ENCODE results near the gene EYA4.

EYA4 gene, protein sequence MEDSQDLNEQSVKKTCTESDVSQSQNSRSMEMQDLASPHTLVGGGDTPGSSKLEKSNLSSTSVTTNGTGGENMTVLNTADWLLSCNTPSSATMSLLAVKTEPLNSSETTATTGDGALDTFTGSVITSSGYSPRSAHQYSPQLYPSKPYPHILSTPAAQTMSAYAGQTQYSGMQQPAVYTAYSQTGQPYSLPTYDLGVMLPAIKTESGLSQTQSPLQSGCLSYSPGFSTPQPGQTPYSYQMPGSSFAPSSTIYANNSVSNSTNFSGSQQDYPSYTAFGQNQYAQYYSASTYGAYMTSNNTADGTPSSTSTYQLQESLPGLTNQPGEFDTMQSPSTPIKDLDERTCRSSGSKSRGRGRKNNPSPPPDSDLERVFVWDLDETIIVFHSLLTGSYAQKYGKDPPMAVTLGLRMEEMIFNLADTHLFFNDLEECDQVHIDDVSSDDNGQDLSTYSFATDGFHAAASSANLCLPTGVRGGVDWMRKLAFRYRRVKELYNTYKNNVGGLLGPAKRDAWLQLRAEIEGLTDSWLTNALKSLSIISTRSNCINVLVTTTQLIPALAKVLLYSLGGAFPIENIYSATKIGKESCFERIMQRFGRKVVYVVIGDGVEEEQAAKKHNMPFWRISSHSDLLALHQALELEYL

GRCh38 chr6:133241086-133241900 lies at the start of gene EYA4:
TSS of gene EYA4 (plus strand) at chr6:133241357. CDS start at chr6:133274781, 33,424 bp downstream.
- ATAC-seq: no peak
- peak within 1 kb of the TSS; percentile 78 for H3K4me3 Mint-ChIP-seq
- H3K9me3 Mint-ChIP-seq: no peaks in the 10 kb centered on the region
- no peak within 1 kb of the TSS for H3K27ac Mint-ChIP-seq
- no peaks in the 10 kb centered on the region for H3K36me3 Mint-ChIP-seq
- peaks cover 43% of the 10 kb centered on the region for H3K27me3 Mint-ChIP-seq
- H3K4me1 Mint-ChIP-seq: peaks cover 23% of the 10 kb centered on the region

GRCh38 chr6:133193396-133193795 lies 47.8 kb upstream of the EYA4 start:
- H3K4me1 Mint-ChIP-seq: no peaks in the 10 kb centered on the region
- H3K27me3 Mint-ChIP-seq: no peaks in the 10 kb centered on the region
- ATAC-seq: no peak
- no peak overlapping the region for H3K4me3 Mint-ChIP-seq
- no peaks in the 10 kb centered on the region for H3K36me3 Mint-ChIP-seq
- no peak overlapping the region for H3K27ac Mint-ChIP-seq
- H3K9me3 Mint-ChIP-seq: peaks cover 7% of the 10 kb centered on the region

GRCh38 chr6:133198725-133199124 lies 42.4 kb upstream of the EYA4 start:
- Mint-ChIP-seq H3K27me3 (no peaks in the 10 kb centered on the region), H3K4me3 (no peak overlapping the region), H3K4me1 (no peaks in the 10 kb centered on the region), H3K36me3 (no peaks in the 10 kb centered on the region), H3K9me3 (peaks cover 4% of the 10 kb centered on the region), H3K27ac (no peak overlapping the region)
- no peak for ATAC-seq

GRCh38 chr6:133201231-133201630 lies 39.9 kb upstream of the EYA4 start:
- no peaks in the 10 kb centered on the region for H3K27me3 Mint-ChIP-seq
- no peaks in the 10 kb centered on the region for H3K9me3 Mint-ChIP-seq
- no peak overlapping the region for H3K4me3 Mint-ChIP-seq
- ATAC-seq: no peak
- no peaks in the 10 kb centered on the region for H3K4me1 Mint-ChIP-seq
- H3K36me3 Mint-ChIP-seq: no peaks in the 10 kb centered on the region
- H3K27ac Mint-ChIP-seq: no peak overlapping the region

DNA sequence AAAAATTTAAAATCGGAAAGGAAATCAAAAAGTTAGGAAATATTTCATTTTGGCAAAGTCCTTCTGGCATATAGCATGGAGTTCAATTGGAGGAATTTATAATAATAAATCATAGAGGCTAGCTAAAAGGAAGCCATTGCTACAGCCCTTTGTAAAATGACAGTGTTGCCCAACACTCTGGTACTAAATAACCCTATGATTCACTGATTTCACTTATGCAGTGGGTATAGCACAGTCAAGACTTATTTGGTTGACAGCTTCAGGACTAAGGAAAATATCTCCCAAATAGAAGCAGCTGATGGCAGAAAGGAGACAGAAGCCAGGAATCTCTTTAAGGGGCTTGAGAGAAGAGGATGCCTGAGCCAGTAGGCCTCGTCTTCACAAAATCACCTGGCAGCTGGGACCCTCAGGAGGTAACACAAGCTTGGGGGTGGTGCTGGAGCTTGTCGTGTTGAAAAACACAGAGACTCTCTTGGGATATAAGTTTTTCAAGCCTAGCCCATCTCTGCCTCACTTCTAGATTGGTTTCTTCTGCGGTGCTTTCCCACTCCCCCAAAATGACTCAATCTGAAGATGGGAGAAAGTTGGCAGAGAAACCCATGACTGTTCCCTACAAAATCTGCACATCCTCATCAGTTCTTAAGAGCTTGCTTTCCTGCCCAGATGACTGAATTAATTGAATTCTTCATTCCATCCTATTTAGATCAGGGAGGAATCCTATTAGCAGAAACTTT lies 38.4 kb upstream of the EYA4 start:
- no peaks in the 10 kb centered on the region for H3K36me3 Mint-ChIP-seq
- H3K27ac Mint-ChIP-seq: no peak overlapping the region
- ATAC-seq: no peak
- H3K4me3 Mint-ChIP-seq: no peak overlapping the region
- no peaks in the 10 kb centered on the region for H3K9me3 Mint-ChIP-seq
- no peaks in the 10 kb centered on the region for H3K4me1 Mint-ChIP-seq
- no peaks in the 10 kb centered on the region for H3K27me3 Mint-ChIP-seq

GRCh38 chr6:133203344-133203697 lies 37.8 kb upstream of the EYA4 start:
- Mint-ChIP-seq H3K4me1 (no peaks in the 10 kb centered on the region), H3K27ac (no peak overlapping the region), H3K36me3 (no peaks in the 10 kb centered on the region), H3K4me3 (no peak overlapping the region), H3K9me3 (no peaks in the 10 kb centered on the region), H3K27me3 (no peaks in the 10 kb centered on the region)
- ATAC-seq: peak; percentile 32

DNA sequence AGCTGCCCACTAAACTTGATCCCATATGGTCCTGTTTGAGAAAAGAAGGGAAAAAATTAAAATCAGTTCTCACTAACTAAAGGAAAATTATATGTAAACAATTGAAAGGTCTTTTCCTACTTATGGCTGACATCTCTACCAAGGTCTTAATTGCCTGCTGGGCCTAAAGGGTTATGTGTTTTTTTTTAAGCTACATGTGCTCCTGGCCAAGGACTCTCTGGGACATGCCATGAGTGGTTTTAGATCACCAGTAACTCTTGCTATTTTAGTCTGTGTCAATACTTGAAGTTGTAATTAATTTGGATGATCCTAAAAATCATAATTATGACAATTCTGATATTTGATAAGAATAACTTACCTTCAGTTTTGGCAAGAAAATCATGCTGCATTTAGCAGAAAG lies 35.9 kb upstream of the EYA4 start:
- Mint-ChIP-seq H3K9me3 (peaks cover 9% of the 10 kb centered on the region), H3K36me3 (no peaks in the 10 kb centered on the region), H3K4me1 (no peaks in the 10 kb centered on the region), H3K27ac (no peak overlapping the region), H3K27me3 (no peaks in the 10 kb centered on the region), H3K4me3 (no peak overlapping the region)
- ATAC-seq: no peak

- no peaks in the 10 kb centered on the region for H3K36me3 Mint-ChIP-seq
- peaks cover 9% of the 10 kb centered on the region for H3K9me3 Mint-ChIP-seq
- no peak for ATAC-seq
- no peak overlapping the region for H3K4me3 Mint-ChIP-seq
- no peaks in the 10 kb centered on the region for H3K27me3 Mint-ChIP-seq
- no peak overlapping the region for H3K27ac Mint-ChIP-seq
- H3K4me1 Mint-ChIP-seq: no peaks in the 10 kb centered on the region
Measured at GRCh38 chr6:133206942-133207341, 34.2 kb upstream of the EYA4 start.

DNA sequence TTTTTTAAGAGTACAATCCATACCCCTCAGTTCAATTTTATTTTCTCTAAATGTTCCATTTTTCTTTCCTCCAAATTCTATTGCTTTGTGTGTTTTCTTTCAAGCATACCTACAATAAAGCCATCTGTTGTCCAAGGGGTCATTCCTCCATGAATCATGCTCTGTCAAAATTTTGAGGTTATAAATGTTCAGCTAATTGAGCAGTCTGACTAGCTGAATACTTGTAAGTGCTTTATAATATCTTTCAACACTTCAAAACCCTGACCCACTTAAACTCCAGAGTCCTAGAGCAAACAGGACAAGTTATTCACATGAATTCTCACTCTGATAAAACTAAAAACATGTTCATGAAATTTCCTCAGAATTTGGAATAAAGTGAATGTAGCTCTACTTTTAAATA lies 33.4 kb upstream of the EYA4 start:
- H3K36me3 Mint-ChIP-seq: no peaks in the 10 kb centered on the region
- H3K27me3 Mint-ChIP-seq: no peaks in the 10 kb centered on the region
- H3K9me3 Mint-ChIP-seq: peaks cover 9% of the 10 kb centered on the region
- no peak overlapping the region for H3K4me3 Mint-ChIP-seq
- ATAC-seq: no peak
- no peaks in the 10 kb centered on the region for H3K4me1 Mint-ChIP-seq
- no peak overlapping the region for H3K27ac Mint-ChIP-seq

DNA sequence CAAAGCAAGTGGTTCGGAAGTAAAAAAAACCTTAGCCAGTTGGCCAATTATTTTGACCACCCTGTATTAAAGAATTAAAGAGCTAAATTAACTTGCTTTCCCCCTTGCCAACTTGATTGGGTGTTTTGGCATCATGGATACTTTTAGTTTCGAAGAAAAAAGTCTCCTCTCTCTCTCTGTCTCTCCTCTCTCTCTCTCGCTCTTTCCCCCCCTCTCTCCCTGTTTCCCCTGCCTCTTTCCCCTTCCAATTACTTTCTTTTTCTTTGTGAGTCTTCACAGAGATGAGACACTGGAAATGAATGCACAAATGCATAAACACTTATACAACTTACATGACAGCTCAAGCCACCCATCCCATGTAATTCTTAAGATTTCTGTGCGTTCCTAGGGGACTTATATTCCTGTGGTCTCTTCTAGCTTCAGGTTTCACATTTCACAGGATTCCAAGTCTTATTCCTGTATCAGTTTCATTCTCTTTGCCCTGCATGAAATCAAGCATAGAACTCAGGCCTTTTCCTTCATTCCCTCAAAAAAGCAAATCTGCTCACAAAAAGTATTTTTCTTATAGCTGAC lies 32.9 kb upstream of the EYA4 start:
- H3K4me3 Mint-ChIP-seq: no peak overlapping the region
- H3K27me3 Mint-ChIP-seq: no peaks in the 10 kb centered on the region
- no peaks in the 10 kb centered on the region for H3K36me3 Mint-ChIP-seq
- peaks cover 9% of the 10 kb centered on the region for H3K9me3 Mint-ChIP-seq
- no peaks in the 10 kb centered on the region for H3K4me1 Mint-ChIP-seq
- no peak for ATAC-seq
- no peak overlapping the region for H3K27ac Mint-ChIP-seq

- Mint-ChIP-seq H3K27ac (no peak overlapping the region), H3K36me3 (no peaks in the 10 kb centered on the region), H3K4me1 (no peaks in the 10 kb centered on the region), H3K27me3 (no peaks in the 10 kb centered on the region), H3K9me3 (peaks cover 8% of the 10 kb centered on the region), H3K4me3 (no peak overlapping the region)
- ATAC-seq: no peak
Measured at GRCh38 chr6:133214267-133214666, 26.9 kb upstream of the EYA4 start.

DNA sequence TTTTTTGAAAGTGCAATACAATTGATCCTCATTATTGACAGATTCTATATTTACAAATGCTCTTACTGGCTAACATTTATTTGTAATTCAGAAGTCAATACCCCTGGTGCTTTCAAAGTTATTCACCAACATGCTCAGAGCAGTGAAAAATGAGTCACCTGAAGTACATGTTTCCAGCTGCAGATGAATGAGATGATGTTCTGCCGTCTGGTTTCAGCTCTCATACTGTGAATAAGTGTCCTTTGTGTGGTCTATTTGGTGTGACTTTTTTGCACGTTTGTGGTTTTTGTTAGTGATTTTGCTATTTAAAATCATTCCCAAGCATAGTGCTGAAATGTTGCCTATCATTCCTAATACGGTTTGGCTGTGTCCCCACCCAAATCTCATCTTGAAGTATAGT lies 22.3 kb upstream of the EYA4 start:
- peaks cover 2% of the 10 kb centered on the region for H3K9me3 Mint-ChIP-seq

GRCh38 chr6:133223452-133224029 lies 17.6 kb upstream of the EYA4 start:
- H3K4me1 Mint-ChIP-seq: no peaks in the 10 kb centered on the region
- H3K27me3 Mint-ChIP-seq: no peaks in the 10 kb centered on the region
- H3K9me3 Mint-ChIP-seq: peaks cover 2% of the 10 kb centered on the region
- H3K36me3 Mint-ChIP-seq: no peaks in the 10 kb centered on the region
- H3K4me3 Mint-ChIP-seq: no peak overlapping the region
- no peak for ATAC-seq
- H3K27ac Mint-ChIP-seq: no peak overlapping the region

More for the DNA sequence above, 22.3 kb upstream of the EYA4 start:
- Mint-ChIP-seq H3K4me1 (no peaks in the 10 kb centered on the region), H3K27me3 (no peaks in the 10 kb centered on the region), H3K36me3 (no peaks in the 10 kb centered on the region), H3K27ac (no peak overlapping the region), H3K4me3 (no peak overlapping the region)
- no peak for ATAC-seq

DNA sequence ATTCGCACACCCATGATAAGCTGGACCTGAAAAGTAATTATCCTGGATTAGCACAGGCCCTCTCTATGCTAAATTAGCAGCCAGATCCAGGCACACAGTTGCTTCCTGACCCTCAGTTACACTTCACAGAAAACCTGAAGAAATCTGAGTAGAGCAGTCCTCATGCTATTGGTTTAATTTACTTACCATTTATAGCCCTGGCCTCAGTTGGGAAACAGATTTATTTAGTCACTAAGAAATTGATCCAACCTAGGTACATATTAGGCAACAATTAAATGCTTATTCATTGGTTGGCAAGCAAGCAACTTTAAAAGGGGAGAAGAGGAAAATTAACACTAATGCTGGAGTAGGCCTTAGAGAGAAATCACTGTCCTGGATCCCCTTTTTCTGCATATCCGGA lies 15.6 kb upstream of the EYA4 start:
- ATAC-seq: no peak
- Mint-ChIP-seq H3K4me3 (no peak overlapping the region), H3K9me3 (no peaks in the 10 kb centered on the region), H3K27ac (no peak overlapping the region), H3K4me1 (no peaks in the 10 kb centered on the region), H3K36me3 (no peaks in the 10 kb centered on the region), H3K27me3 (no peaks in the 10 kb centered on the region)
